ENCODE data around the gene GOLIM4. TPM values are rescaled to one million over a fixed set of nuclear protein-coding genes. Genes with fewer than 3 reads are reported as not detected.

The GOLIM4 gene
- total RNA-seq, 1 donor from 2014 or later = 35.9 TPM

GRCh38 chr3:168002786-168003368 is 92.8 kb downstream of the GOLIM4 start:
- Mint-ChIP-seq H3K4me1 (ENCODE audit: unreplicated experiment) (no peaks in the 10 kb centered on the region), H3K27ac (ENCODE audit: unreplicated experiment) (no peak overlapping the region), H3K9me3 (ENCODE audit: unreplicated experiment) (no peaks in the 10 kb centered on the region), H3K4me3 (ENCODE audit: unreplicated experiment) (no peak overlapping the region), H3K36me3 (ENCODE audit: low read depth, unreplicated experiment) (no peaks in the 10 kb centered on the region), H3K27me3 (ENCODE audit: unreplicated experiment) (no peaks in the 10 kb centered on the region)
- no peak for DNase-seq (ENCODE audit: low spot score)
- no peak for TF ChIP-seq CTCF (IDR thresholded peaks at IDR 0.05; ENCODE audit: unreplicated experiment)

GRCh38 chr3:168001244-168001643 is 94.5 kb downstream of the GOLIM4 start:
- no peak for DNase-seq (ENCODE audit: low spot score)
- Mint-ChIP-seq H3K4me1 (ENCODE audit: unreplicated experiment) (no peaks in the 10 kb centered on the region), H3K4me3 (ENCODE audit: unreplicated experiment) (no peak overlapping the region), H3K27ac (ENCODE audit: unreplicated experiment) (no peak overlapping the region), H3K36me3 (ENCODE audit: low read depth, unreplicated experiment) (no peaks in the 10 kb centered on the region), H3K9me3 (ENCODE audit: unreplicated experiment) (no peaks in the 10 kb centered on the region), H3K27me3 (ENCODE audit: unreplicated experiment) (no peaks in the 10 kb centered on the region)
- TF ChIP-seq CTCF (IDR thresholded peaks at IDR 0.05; ENCODE audit: unreplicated experiment) = no peak

GRCh38 chr3:167998253-167998652 is 97.5 kb downstream of the GOLIM4 start:
- Mint-ChIP-seq H3K27me3 (ENCODE audit: unreplicated experiment) (no peaks in the 10 kb centered on the region), H3K4me3 (ENCODE audit: unreplicated experiment) (no peak overlapping the region), H3K9me3 (ENCODE audit: unreplicated experiment) (no peaks in the 10 kb centered on the region), H3K27ac (ENCODE audit: unreplicated experiment) (no peak overlapping the region), H3K4me1 (ENCODE audit: unreplicated experiment) (no peaks in the 10 kb centered on the region), H3K36me3 (ENCODE audit: low read depth, unreplicated experiment) (no peaks in the 10 kb centered on the region)
- no peak for TF ChIP-seq CTCF (IDR thresholded peaks at IDR 0.05; ENCODE audit: unreplicated experiment)
- DNase-seq (ENCODE audit: low spot score) = no peak

- H3K27ac Mint-ChIP-seq (ENCODE audit: unreplicated experiment) = no peak overlapping the region
- no peaks in the 10 kb centered on the region for H3K9me3 Mint-ChIP-seq (ENCODE audit: unreplicated experiment)
- no peaks in the 10 kb centered on the region for H3K27me3 Mint-ChIP-seq (ENCODE audit: unreplicated experiment)
- no peak for DNase-seq (ENCODE audit: low spot score)
- peaks cover 5% of the 10 kb centered on the region for H3K4me1 Mint-ChIP-seq (ENCODE audit: unreplicated experiment)
- H3K4me3 Mint-ChIP-seq (ENCODE audit: unreplicated experiment) = no peak overlapping the region
- no peaks in the 10 kb centered on the region for H3K36me3 Mint-ChIP-seq (ENCODE audit: low read depth, unreplicated experiment)
- TF ChIP-seq CTCF (IDR thresholded peaks at IDR 0.05; ENCODE audit: unreplicated experiment) = no peak
Measured at GRCh38 chr3:167996514-167996913, 99.2 kb downstream of the GOLIM4 start.

GRCh38 chr3:167992381-167992780 is 103.3 kb downstream of the GOLIM4 start:
- Mint-ChIP-seq H3K27me3 (ENCODE audit: unreplicated experiment) (no peaks in the 10 kb centered on the region), H3K4me3 (ENCODE audit: unreplicated experiment) (no peak overlapping the region), H3K4me1 (ENCODE audit: unreplicated experiment) (peaks cover 5% of the 10 kb centered on the region), H3K9me3 (ENCODE audit: unreplicated experiment) (no peaks in the 10 kb centered on the region), H3K36me3 (ENCODE audit: low read depth, unreplicated experiment) (no peaks in the 10 kb centered on the region), H3K27ac (ENCODE audit: unreplicated experiment) (no peak overlapping the region)
- TF ChIP-seq CTCF (IDR thresholded peaks at IDR 0.05; ENCODE audit: unreplicated experiment) = no peak
- DNase-seq (ENCODE audit: low spot score) = no peak
